HG03575 (cell line): ENCODE measurements around the gene ACMSD.
"Not testable (repeated sequence)": the region's sequence is repeated elsewhere in the genome, so short reads cannot be mapped to it uniquely, and the experiment has no call there.

Experiments
- ATAC-seq: cut with Tn5 transposase; IDR thresholded peaks from one replicate; pipeline ENCODE4 v1.9.1; 2021; ENCODE audit not compliant: unreplicated experiment, insufficient number of reproducible peaks, low FRiP score; ENCODE audit errors: extremely low read depth

ACMSD gene

GRCh38 chr2:134897932-134898331, 59.5 kb downstream of the ACMSD start:
- ATAC-seq = no peak

DNA sequence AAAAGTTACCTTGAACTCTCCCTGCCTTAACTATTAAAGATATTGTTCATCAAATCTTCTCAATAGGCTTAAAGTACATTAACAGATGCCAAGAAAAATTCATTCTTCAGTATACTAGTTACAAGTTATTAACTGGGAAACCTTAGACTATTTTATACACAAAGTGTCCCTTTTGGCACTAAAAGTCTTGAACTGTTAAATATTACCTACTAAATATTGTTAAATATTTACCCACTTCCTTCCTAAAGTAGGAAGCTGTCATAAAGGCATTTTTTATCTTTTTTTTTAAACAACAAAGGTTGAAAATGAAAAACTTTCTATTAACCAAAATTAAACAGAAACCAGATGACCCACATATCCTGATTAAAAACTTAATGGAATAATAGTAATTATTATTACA, 60.8 kb downstream of the ACMSD start:
- no peak for ATAC-seq

DNA sequence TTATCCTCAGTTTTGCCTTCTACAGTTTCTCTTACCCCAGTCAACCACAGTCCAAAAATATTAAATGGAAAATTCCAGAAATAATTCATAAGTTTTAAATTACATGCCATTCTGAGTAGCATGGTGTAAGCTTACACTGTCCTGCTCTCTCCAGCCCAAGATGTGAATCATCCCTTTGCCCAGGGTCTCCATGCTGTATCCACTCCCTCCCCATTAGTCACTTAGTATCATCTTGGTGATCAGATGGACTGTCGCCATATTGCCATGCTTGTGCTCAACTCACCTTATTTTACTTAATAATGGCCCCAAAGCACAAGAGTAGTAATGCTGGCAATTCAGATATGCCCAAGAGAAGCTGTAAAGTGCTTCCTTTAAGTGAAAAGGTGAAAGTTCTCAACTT, 61.7 kb downstream of the ACMSD start:
- ATAC-seq = no peak

- not testable (repeated sequence) for ATAC-seq
Measured at GRCh38 chr2:134903701-134904100, 65.3 kb downstream of the ACMSD start.

DNA sequence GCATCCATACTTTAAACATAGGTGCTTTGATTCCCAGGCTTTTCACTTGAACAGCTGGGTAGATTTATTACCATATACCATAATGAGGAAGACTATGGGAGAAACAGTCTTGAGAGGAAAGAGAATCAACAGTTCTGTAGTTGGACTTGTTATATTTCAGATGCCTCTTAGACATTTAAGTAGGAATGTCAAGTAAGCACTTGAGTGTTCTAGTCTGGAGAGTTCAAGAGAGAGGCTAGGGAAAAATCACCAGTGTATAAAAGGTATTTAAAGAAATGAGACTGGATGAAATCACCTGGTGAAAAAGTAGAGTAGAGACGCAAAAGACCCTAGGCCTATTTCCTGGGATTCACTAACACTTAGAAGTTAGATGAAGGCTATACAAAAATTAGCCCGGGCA, 66.8 kb downstream of the ACMSD start:
- ATAC-seq = no peak

- no peak for ATAC-seq
Measured at GRCh38 chr2:134906726-134907125, 68.3 kb downstream of the ACMSD start.

- ATAC-seq = not testable (repeated sequence)
Measured at GRCh38 chr2:134907441-134908116, 69.2 kb downstream of the ACMSD start.

DNA sequence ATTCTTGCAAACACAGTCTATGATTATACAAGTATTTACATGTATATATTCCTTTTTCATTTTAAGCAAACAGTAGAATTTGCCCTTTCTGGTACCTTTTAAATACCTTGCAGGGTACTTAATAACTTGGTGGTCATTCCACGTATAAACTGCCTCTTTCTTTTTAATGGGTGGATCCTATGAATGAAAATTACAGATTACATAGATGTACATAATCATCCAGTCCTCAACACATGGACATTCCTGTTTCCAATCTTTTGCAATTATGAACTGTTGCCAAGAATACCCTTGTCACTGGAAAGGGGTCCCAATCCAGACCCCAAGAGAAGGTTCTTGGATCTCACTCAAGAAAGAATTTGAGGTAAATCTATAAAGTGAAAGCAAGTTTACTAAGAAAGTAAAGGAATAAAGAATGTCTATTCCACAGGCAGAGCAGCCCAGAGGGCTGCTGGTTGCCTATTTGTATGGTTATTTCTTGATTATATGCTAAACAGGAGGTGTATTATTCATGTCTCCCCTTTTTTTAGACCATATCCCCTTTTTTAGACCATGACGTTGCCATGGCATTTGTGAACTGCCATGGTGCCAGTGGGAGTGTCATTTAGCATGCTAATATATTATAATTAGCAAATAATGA, 72.5 kb downstream of the ACMSD start:
- no peak for ATAC-seq

GRCh38 chr2:134911400-134911785, 73.0 kb downstream of the ACMSD start:
- no peak for ATAC-seq

DNA sequence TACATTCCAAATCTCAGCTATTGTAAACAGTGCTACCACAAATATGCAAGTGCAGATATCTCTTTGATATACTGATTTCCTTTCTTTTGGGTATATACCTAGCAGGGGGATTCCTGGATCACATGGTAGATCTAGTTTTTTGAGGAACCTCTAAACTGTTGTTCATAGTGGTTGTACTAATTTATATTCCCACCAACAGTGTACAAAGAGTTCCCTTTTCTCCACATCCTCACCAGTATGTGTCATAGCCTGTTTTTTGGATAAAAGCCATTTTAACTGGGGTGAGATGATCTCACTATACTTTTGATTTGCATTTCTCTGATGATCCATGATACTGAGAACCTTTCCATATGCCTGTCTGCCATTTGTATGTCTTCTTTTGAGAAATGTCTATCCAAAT, 73.9 kb downstream of the ACMSD start:
- ATAC-seq = no peak

DNA sequence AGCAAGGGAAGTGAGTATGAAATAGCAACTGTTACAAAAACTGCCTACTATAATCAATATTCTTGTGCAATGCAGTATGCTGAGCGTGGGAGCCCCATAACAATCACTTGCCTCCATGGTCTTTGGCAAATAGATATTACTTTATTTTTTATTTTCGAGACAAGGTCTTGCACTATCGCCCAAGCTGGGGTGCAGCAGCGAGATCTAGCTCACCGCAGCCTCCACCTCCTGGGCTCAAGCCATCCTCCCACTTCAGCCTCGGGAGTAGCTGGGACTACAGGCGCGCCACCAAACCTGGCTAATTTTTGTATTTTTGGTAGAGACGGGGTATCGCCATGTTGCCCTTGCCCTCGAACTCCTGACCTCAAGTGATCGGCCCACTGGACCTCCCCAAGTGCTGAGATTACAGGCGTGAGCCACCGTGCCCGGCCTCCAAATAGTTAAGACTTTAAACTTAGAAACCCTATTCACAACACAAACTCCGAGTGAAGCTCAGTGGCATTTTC, 79.0 kb downstream of the ACMSD start:
- no peak for ATAC-seq

GRCh38 chr2:134917888-134918525, 79.6 kb downstream of the ACMSD start:
- ATAC-seq = peak; percentile 48

DNA sequence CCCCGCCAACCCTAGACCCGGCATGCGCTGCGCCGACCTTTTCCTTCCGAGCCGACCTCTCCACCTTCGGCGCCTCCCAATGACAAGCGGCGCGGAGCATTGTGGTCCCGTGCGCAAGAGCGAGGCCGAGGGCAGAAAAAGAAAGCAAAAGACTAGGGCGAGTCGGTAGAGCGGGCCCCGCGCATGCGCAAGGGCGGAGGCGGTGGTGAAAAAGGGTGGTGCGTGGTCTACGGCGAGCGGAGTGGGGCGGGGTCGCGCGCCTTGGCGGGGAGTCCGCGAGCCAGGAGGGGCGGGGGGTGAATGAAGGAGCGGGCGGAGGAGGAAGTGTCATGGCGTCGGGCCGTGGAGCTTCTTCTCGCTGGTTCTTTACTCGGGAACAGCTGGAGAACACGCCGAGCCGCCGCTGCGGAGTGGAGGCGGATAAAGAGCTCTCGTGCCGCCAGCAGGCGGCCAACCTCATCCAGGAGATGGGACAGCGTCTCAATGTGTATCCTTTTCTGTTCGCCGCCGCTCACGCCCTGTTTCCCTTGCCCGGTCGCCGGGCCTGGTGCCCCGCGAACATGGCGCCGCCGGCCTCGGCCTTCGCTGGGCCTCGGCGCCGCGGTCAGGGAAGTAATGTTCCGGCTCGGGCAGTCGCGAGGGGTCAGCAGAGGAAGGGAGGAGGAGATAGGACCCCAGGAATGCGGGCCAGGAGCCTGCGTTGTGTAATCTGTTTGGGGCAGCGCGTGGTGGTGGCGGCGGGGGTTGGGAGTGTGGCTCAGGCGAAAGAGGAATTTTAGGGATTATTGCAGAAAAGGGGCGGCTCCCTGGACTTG, 80.3 kb downstream of the ACMSD start, which contains the start of gene CCNT2:
Gene CCNT2 (plus strand): TSS at position 297 of the 815 bp plus-strand sequence. CDS start 33 bp downstream, at position 330.
- ATAC-seq = peak; percentile 69

- no peak for ATAC-seq
Measured at GRCh38 chr2:134919341-134920210, 81.2 kb downstream of the ACMSD start.

DNA sequence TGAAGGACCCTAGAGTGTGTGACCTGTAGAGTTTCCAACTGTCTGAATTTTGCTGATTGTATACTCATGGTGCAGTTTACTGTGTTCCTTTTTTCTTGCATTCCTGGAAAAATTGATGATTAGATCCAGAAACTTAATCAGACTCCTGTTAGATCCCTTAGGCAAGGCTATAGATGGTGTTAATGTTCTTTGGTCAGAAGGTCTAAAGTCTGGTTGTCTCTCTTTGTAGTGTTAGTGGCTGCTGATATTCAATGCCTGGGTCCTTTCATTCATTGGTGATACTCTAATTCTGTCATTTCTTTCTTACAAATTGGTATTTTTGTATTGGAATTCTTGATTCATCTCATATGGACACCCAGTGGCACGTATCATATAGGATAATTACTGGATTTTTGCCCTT, 86.5 kb downstream of the ACMSD start:
- ATAC-seq = no peak

GRCh38 chr2:134926231-134926931, 88.0 kb downstream of the ACMSD start:
- ATAC-seq = no peak

- no peak for ATAC-seq
Measured at GRCh38 chr2:134927195-134927594, 88.8 kb downstream of the ACMSD start.
